ENCODE data around the gene PES1. TPM values are rescaled to one million over a fixed set of nuclear protein-coding genes. Genes with fewer than 3 reads are reported as not detected.
"Not testable (repeated sequence)": the region's sequence is repeated elsewhere in the genome, so short reads cannot be mapped to it uniquely, and the experiment has no call there.

Gene PES1
- total RNA-seq: 131 TPM

GRCh38 chr22:30591588-30592359 lies at the start of gene PES1:
PES1 (minus strand) TSS chr22:30591910; CDS start chr22:30591833, 77 bp downstream.
- peak; percentile 93 to 99 (median 99) for DNase-seq (ENCODE audit: low read depth in 2 of 3, low spot score in 2 of 3)

GRCh38 chr22:30640839-30641430 lies 49.2 kb upstream of the PES1 start:
- no peak for DNase-seq (ENCODE audit: low read depth in 2 of 3, low spot score in 2 of 3)

- DNase-seq (ENCODE audit: low read depth in 2 of 3, low spot score in 2 of 3): no peak
These were observed 48.7 kb upstream of the PES1 start for GRCh38 chr22:30640361-30640760.

GRCh38 chr22:30637701-30638114 lies 46.0 kb upstream of the PES1 start:
- DNase-seq (ENCODE audit: low read depth in 2 of 3, low spot score in 2 of 3): no peak

- DNase-seq (ENCODE audit: low read depth in 2 of 3, low spot score in 2 of 3): peak in 1 of 3 donors; percentile 5
These were observed 44.7 kb upstream of the PES1 start for GRCh38 chr22:30636226-30637077.

GRCh38 chr22:30635273-30636225 lies 43.8 kb upstream of the PES1 start, which contains the start of gene SLC35E4:
SLC35E4 (plus strand) TSS chr22:30635781; CDS start chr22:30636451, 670 bp downstream.
- DNase-seq (ENCODE audit: low read depth in 2 of 3, low spot score in 2 of 3): peak; percentile 85 to 86 (median 85)

- DNase-seq (ENCODE audit: low read depth in 2 of 3, low spot score in 2 of 3): peak; percentile 80 to 86 (median 85)
These were observed 42.9 kb upstream of the PES1 start for GRCh38 chr22:30634471-30635233.

GRCh38 chr22:30631469-30631868 lies 39.8 kb upstream of the PES1 start:
- not testable (repeated sequence) for DNase-seq (ENCODE audit: low read depth in 2 of 3, low spot score in 2 of 3)

GRCh38 chr22:30628491-30628890 lies 36.8 kb upstream of the PES1 start:
- no peak for DNase-seq (ENCODE audit: low read depth in 2 of 3, low spot score in 2 of 3)

GRCh38 chr22:30627471-30627870 lies 35.8 kb upstream of the PES1 start:
- no peak for DNase-seq (ENCODE audit: low read depth in 2 of 3, low spot score in 2 of 3)

GRCh38 chr22:30626413-30626812 lies 34.7 kb upstream of the PES1 start:
- DNase-seq (ENCODE audit: low read depth in 2 of 3, low spot score in 2 of 3): no peak

GRCh38 chr22:30619909-30620308 lies 28.2 kb upstream of the PES1 start:
- DNase-seq (ENCODE audit: low read depth in 2 of 3, low spot score in 2 of 3): not testable (repeated sequence)

- DNase-seq (ENCODE audit: low read depth in 2 of 3, low spot score in 2 of 3): no peak
These were observed 26.1 kb upstream of the PES1 start for GRCh38 chr22:30617819-30618218.

GRCh38 chr22:30615543-30615954 lies 23.8 kb upstream of the PES1 start:
- DNase-seq (ENCODE audit: low read depth in 2 of 3, low spot score in 2 of 3): no peak

GRCh38 chr22:30614879-30615278 lies 23.2 kb upstream of the PES1 start:
- DNase-seq (ENCODE audit: low read depth in 2 of 3, low spot score in 2 of 3): no peak

- no peak for DNase-seq (ENCODE audit: low read depth in 2 of 3, low spot score in 2 of 3)
These were observed 22.6 kb upstream of the PES1 start for GRCh38 chr22:30614268-30614667.

GRCh38 chr22:30612789-30613188 lies 21.1 kb upstream of the PES1 start:
- no peak for DNase-seq (ENCODE audit: low read depth in 2 of 3, low spot score in 2 of 3)

GRCh38 chr22:30611197-30611596 lies 19.5 kb upstream of the PES1 start:
- DNase-seq (ENCODE audit: low read depth in 2 of 3, low spot score in 2 of 3): no peak

GRCh38 chr22:30610299-30610698 lies 18.6 kb upstream of the PES1 start:
- no peak for DNase-seq (ENCODE audit: low read depth in 2 of 3, low spot score in 2 of 3)

Measured in hematopoietic multipotent progenitor cell (in vitro differentiated cells).